Activated gamma-delta T cell treated with anti-CD3 and anti-CD28 coated beads, Interleukin-2, amount 50 U/mL, for 16 hours (primary cell): ENCODE data around the gene KIF26B.
"Not testable (repeated sequence)": the region's sequence is repeated elsewhere in the genome, so short reads cannot be mapped to it uniquely, and the experiment has no call there.

Experiments used
- DNase-seq: peaks from one replicate; pipeline ENCODE4 v3.0.0-alpha.2; 2020; ENCODE audit warnings: low read depth

Gene KIF26B

GRCh38 chr1:245651093-245651492 lies 496.3 kb downstream of the KIF26B start:
- DNase-seq, result no peak

- DNase-seq, result no peak
Observed at GRCh38 chr1:245652116-245652515, 497.3 kb downstream of the KIF26B start.

- DNase-seq, result no peak
Observed at GRCh38 chr1:245652660-245653427, 498.1 kb downstream of the KIF26B start.

GRCh38 chr1:245654460-245655050 lies 499.8 kb downstream of the KIF26B start:
- no peak for DNase-seq

- DNase-seq, result no peak
Observed at GRCh38 chr1:245656189-245656717, 501.5 kb downstream of the KIF26B start.

- no peak for DNase-seq
Observed at GRCh38 chr1:245657371-245657770, 502.6 kb downstream of the KIF26B start.

- no peak for DNase-seq
Observed at GRCh38 chr1:245663373-245663772, 508.6 kb downstream of the KIF26B start.

- DNase-seq, result no peak
Observed at GRCh38 chr1:245663841-245664240, 509.1 kb downstream of the KIF26B start.

GRCh38 chr1:245666412-245666811 lies 511.6 kb downstream of the KIF26B start:
- DNase-seq, result no peak

GRCh38 chr1:245671349-245671748 lies 516.6 kb downstream of the KIF26B start:
- DNase-seq, result no peak

- no peak for DNase-seq
Observed at GRCh38 chr1:245671966-245672767, 517.4 kb downstream of the KIF26B start.

GRCh38 chr1:245672836-245673656 lies 518.3 kb downstream of the KIF26B start:
- not testable (repeated sequence) for DNase-seq

GRCh38 chr1:245673881-245674414 lies 519.2 kb downstream of the KIF26B start:
- no peak for DNase-seq

- DNase-seq, result no peak
Observed at GRCh38 chr1:245677461-245678240, 522.9 kb downstream of the KIF26B start.

- no peak for DNase-seq
Observed at GRCh38 chr1:245678860-245679411, 524.2 kb downstream of the KIF26B start.

- DNase-seq, result no peak
Observed at GRCh38 chr1:245679821-245680780, 525.3 kb downstream of the KIF26B start.

GRCh38 chr1:245682638-245683628 lies 528.1 kb downstream of the KIF26B start:
- no peak for DNase-seq

- no peak for DNase-seq
Observed at GRCh38 chr1:245683676-245684075, 528.9 kb downstream of the KIF26B start.
